BJ (cell line): ENCODE measurements around the gene LRRC10. TPM values are rescaled to one million over a fixed set of nuclear protein-coding genes. Genes with fewer than 3 reads are reported as not detected.

ENCODE experiments used
- CTCF ChIA-PET: fragments of 350-600 bp; formaldehyde crosslinking; extraction: SDS; loops from one replicate; lab custom pipeline; 2021; ENCODE audit warnings: antibody characterized with exemption, inconsistent platforms; lab: Yijun Ruan, JAX
- POLR2A ChIA-PET: fragments of 300-600 bp; sonication (Branson Sonifier 250); formaldehyde crosslinking; extraction: SDS; loops from one replicate; lab custom pipeline; 2021; ENCODE audit warnings: antibody characterized with exemption; lab: Charles Lee
- DNase-seq: peaks from one replicate; pipeline ENCODE4 v3.0.0-alpha.2; 2011; ENCODE audit warnings: low read depth
- H3K27me3 ChIP-seq: 2 replicates; pipeline ENCODE4 v1.6.0; 2011; ENCODE audit warnings: low read length; ENCODE audit not compliant: control insufficient read depth, insufficient read depth
- H3K36me3 ChIP-seq: 2 replicates; pipeline ENCODE4 v1.5.1; 2011; ENCODE audit warnings: low read length; ENCODE audit not compliant: control insufficient read depth, insufficient read depth
- H3K4me3 ChIP-seq: 2 replicates; pipeline ENCODE4 v1.5.1; 2011; ENCODE audit warnings: low read depth, mild to moderate bottlenecking, control low read depth, low read length
- polyA plus RNA-seq: library from polyadenylated mRNA; depleted of rRNA; stranded (reverse); fragments of >200 nt; gene quantifications from 2 replicates; pipeline ENCODE4 v1.2.3, GENCODE V29; 2011
- TF ChIP-seq, protein P1 (sequence below): IDR thresholded peaks from 2 replicates; pipeline ENCODE4 v1.5.1; 2011; ENCODE audit warnings: low read depth, mild to moderate bottlenecking, control low read depth, inconsistent platforms, low read length, moderate library complexity; ENCODE audit not compliant: insufficient read depth

The LRRC10 gene
- polyA plus RNA-seq, 1 experiment, result not detected

DNA sequence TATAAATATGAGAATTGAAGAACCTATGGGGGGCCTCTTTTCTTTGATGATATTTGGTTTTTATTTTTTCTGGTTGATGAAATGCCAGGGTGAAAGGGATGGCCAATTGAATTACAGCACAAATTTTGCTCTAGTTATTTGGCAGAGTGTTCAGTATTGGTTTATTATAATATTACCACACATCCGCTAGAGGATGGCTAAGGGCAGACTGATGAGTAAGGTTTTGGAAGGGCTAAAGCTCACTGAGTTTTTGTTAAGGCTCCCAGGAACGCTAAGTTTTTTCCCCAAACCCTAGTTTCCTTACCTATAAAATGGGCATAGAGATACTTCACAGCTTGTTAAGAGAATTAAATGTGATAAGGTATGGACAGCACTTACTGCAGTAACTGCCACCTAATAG, 34.3 kb upstream of the LRRC10 start:
- POLR2A ChIA-PET, result no interaction called here

DNA sequence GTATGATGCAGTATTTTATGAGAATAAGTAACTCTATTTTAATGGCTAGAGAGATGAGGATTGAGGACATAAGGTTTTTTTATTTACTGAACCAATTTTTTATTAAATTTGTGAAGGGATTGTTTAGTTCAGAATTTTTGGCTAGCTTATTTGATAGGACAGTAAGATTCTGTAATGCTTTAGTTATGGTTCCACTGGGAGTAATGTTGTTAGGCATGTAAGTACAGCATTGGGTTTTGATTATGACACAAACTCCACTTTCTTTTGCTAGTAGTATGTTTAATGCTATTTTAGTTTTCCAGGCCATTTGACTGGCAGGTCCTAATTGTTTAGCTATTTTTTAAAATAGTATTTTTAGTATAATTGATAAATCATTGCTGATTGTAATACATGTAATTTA, 33.8 kb upstream of the LRRC10 start:
- ChIA-PET CTCF (interaction anchor here (3.9 kb wide), 1 partner anchor 287 kb away, joined by 13 read pairs; no protein-coding TSS in a partner anchor), POLR2A (no interaction called here)
- DNase-seq, result no peak
- no peaks in the 10 kb centered on the region for H3K27me3 ChIP-seq
- TF ChIP-seq, protein P1, sequence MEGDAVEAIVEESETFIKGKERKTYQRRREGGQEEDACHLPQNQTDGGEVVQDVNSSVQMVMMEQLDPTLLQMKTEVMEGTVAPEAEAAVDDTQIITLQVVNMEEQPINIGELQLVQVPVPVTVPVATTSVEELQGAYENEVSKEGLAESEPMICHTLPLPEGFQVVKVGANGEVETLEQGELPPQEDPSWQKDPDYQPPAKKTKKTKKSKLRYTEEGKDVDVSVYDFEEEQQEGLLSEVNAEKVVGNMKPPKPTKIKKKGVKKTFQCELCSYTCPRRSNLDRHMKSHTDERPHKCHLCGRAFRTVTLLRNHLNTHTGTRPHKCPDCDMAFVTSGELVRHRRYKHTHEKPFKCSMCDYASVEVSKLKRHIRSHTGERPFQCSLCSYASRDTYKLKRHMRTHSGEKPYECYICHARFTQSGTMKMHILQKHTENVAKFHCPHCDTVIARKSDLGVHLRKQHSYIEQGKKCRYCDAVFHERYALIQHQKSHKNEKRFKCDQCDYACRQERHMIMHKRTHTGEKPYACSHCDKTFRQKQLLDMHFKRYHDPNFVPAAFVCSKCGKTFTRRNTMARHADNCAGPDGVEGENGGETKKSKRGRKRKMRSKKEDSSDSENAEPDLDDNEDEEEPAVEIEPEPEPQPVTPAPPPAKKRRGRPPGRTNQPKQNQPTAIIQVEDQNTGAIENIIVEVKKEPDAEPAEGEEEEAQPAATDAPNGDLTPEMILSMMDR, result no peak
- no peaks in the 10 kb centered on the region for H3K36me3 ChIP-seq
- H3K4me3 ChIP-seq, result no peak overlapping the region

More for the DNA sequence above, 34.3 kb upstream of the LRRC10 start:
- no peaks in the 10 kb centered on the region for H3K36me3 ChIP-seq
- H3K4me3 ChIP-seq, result no peak overlapping the region
- CTCF ChIA-PET, result interaction anchor here (3.9 kb wide), 1 partner anchor 287 kb away, joined by 13 read pairs; no protein-coding TSS in a partner anchor
- no peaks in the 10 kb centered on the region for H3K27me3 ChIP-seq
- TF ChIP-seq, protein P1, result no peak
- no peak for DNase-seq

DNA sequence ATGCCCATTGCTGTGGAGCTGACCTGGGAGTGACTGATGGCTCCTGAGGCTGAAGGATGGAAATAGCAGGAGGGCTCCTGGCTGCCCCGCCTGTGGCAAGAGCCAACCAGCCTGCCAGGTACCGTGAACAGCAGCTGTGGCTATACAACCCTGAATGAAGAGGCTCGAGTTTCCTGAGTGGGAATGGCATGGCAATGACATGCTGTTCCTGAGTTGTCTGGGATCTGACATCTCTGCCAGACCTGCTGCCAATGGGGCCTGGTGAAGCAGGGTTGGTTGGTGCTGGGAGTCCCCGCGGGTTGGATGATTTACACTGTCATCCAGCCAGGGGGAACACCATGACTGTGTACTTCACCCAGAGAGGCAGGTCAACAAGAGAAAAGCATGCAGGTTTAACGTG, 31.8 kb upstream of the LRRC10 start:
- POLR2A ChIA-PET, result no interaction called here
- H3K27me3 ChIP-seq, result no peaks in the 10 kb centered on the region
- no peak for DNase-seq
- TF ChIP-seq, protein P1, result no peak
- H3K4me3 ChIP-seq, result no peak overlapping the region
- CTCF ChIA-PET, result interaction anchor here (4.7 kb wide), 1 partner anchor 285 kb away, joined by 42 read pairs; no protein-coding TSS in a partner anchor
- no peaks in the 10 kb centered on the region for H3K36me3 ChIP-seq

DNA sequence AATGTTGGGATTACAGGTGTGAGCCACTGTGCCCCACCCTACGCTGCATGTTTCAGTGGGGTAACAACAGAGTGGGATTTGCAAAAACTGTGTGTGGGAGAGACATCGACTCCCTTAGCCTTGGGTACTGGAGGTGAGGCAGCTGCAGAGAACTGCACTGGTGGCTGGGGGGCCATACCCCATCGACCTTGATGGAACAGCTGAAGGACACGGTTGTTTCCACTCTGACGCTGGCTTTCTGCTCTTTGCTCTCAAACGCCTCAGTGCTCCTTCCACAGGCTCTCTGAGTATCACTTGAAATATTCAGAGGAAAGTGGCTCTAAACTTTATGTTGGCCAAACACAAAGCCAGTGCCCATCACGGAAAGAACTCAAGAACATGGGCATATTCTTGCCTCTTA, 30.8 kb upstream of the LRRC10 start:
- ChIA-PET CTCF (interaction anchor here (2.9 to 4.7 kb wide), 4 partner anchors 11 to 284 kb away, joined by 17 to 42 read pairs (median 30); no protein-coding TSS in a partner anchor), POLR2A (no interaction called here)
- TF ChIP-seq, protein P1, result no peak
- no peak for DNase-seq
- Histone ChIP-seq H3K27me3 (no peaks in the 10 kb centered on the region), H3K36me3 (no peaks in the 10 kb centered on the region), H3K4me3 (no peak overlapping the region)

DNA sequence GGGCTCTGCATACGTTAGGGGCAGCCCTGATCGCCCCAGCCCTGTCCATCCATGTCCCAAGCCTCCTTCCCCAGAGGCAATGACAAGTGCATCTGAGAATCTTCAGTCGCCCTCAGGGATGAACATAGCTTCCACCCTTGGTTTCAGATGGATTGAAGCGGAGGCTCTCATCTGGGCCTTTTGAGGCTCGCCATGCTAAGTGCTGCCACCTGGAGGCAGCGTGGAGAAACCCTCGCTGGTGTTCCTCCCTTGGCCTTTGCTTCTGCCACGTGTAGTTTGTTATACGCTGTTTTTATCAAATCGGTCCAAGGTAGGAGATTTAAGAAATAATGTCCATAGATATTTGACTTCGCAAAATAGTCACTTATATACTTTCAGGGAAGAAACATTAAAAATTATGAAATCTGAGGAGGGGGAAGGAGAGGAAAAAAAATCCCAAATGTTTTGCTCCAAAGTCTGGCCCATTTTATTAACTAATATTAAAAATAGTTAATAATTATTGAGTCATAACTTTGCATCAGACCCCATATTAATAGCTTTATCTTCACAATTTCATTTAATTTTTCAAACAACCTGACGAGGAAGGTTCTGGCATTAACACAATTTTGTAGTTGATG, 28.8 kb upstream of the LRRC10 start:
- Histone ChIP-seq H3K27me3 (0 out of 2 replicates have a peak, but pooled peaks cover 1% of the 10 kb centered on the region), H3K36me3 (no peaks in the 10 kb centered on the region), H3K4me3 (no peak overlapping the region)
- TF ChIP-seq, protein P1, result peak; percentile 95
- DNase-seq, result no peak
- ChIA-PET POLR2A (no interaction called here), CTCF (interaction anchor here (0.5 to 4.7 kb wide), 27 partner anchors 9 to 348 kb away, joined by 3 to 42 read pairs (median 5); partner anchors contain the start of gene LRRC10)
